ENCODE data around the gene LRRC51. TPM values are rescaled to one million over a fixed set of nuclear protein-coding genes. Genes with fewer than 3 reads are reported as not detected.

LRRC51 gene
- total RNA-seq, 1 donor from 2014 or later: 12.9 TPM

DNA sequence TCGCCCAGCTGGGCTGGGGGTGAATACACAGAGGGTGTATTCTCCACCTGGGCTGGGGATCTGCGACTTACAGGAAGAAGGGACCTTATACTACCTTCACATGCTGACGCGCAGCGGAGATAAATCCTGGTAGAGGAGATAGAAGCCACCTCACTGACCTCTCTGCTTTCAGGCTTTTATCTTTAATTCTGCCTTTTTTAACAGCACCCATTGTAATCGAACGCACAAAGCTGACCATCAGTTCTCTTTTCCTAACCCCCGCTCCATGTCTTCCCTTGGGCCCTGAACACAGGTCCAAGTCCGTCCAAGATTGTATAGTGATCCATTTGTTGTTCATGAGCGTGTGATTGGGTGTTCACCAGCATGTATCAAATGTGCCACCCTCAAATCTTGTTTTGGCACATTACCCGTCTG, 23.1 kb downstream of the LRRC51 start:
- Histone ChIP-seq H3K4me3 (peak overlapping the region; percentile 38 to 78), H3K4me1 (peaks cover 10 to 18% of the 10 kb centered on the region in 2 donors), H3K36me3 (peaks cover 3 to 7% of the 10 kb centered on the region in 2 donors), H3K9me3 (no peaks in the 10 kb centered on the region), H3K27me3 (no peaks in the 10 kb centered on the region), H3K27ac (peak overlapping the region; percentile 86 to 94)
- DNase-seq (ENCODE audit: low spot score in 2 of 2): no peak
- TF ChIP-seq, protein P1, sequence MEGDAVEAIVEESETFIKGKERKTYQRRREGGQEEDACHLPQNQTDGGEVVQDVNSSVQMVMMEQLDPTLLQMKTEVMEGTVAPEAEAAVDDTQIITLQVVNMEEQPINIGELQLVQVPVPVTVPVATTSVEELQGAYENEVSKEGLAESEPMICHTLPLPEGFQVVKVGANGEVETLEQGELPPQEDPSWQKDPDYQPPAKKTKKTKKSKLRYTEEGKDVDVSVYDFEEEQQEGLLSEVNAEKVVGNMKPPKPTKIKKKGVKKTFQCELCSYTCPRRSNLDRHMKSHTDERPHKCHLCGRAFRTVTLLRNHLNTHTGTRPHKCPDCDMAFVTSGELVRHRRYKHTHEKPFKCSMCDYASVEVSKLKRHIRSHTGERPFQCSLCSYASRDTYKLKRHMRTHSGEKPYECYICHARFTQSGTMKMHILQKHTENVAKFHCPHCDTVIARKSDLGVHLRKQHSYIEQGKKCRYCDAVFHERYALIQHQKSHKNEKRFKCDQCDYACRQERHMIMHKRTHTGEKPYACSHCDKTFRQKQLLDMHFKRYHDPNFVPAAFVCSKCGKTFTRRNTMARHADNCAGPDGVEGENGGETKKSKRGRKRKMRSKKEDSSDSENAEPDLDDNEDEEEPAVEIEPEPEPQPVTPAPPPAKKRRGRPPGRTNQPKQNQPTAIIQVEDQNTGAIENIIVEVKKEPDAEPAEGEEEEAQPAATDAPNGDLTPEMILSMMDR (IDR thresholded peaks at IDR 0.05): peak in 2 of 3 experiments; percentile 4 to 6
- intact Hi-C loops (cut with DNase I): loop anchor here (1.0 to 5.0 kb wide), 5 partner anchors 9 to 134 kb away; partner anchors contain the start of genes ANAPC15, LRRC51 and NUMA1

DNA sequence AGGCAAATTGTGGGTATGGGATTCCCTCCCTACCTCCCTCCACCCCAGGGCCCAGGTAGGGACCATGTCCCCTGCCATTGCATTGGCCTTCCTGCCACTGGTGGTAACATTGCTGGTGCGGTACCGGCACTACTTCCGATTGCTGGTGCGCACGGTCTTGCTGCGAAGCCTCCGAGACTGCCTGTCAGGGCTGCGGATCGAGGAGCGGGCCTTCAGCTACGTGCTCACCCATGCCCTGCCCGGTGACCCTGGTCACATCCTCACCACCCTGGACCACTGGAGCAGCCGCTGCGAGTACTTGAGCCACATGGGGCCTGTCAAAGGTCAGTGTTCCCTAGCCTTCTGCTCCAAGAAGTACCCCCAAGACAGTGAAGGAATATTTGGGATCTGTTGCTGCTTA, 25.2 kb downstream of the LRRC51 start, which contains the start of gene TOMT:
Gene TOMT, plus strand, starts transcription at position 37 of the 400 bp plus-strand sequence. Its CDS starts 28 bp downstream, at position 65.
- H3K36me3 ChIP-seq: no peaks in the 10 kb centered on the region
- no peaks in the 10 kb centered on the region for H3K27me3 ChIP-seq
- peaks cover 10 to 18% of the 10 kb centered on the region in 2 donors for H3K4me1 ChIP-seq
- H3K4me3 ChIP-seq: no peak within 1 kb of the TSS
- no peak within 1 kb of the TSS for H3K27ac ChIP-seq
- DNase-seq (ENCODE audit: low spot score in 2 of 2): no peak
- TF ChIP-seq, protein P1 (IDR thresholded peaks at IDR 0.05): no peak
- no peaks in the 10 kb centered on the region for H3K9me3 ChIP-seq
- intact Hi-C loops (cut with DNase I): no loop called here

DNA sequence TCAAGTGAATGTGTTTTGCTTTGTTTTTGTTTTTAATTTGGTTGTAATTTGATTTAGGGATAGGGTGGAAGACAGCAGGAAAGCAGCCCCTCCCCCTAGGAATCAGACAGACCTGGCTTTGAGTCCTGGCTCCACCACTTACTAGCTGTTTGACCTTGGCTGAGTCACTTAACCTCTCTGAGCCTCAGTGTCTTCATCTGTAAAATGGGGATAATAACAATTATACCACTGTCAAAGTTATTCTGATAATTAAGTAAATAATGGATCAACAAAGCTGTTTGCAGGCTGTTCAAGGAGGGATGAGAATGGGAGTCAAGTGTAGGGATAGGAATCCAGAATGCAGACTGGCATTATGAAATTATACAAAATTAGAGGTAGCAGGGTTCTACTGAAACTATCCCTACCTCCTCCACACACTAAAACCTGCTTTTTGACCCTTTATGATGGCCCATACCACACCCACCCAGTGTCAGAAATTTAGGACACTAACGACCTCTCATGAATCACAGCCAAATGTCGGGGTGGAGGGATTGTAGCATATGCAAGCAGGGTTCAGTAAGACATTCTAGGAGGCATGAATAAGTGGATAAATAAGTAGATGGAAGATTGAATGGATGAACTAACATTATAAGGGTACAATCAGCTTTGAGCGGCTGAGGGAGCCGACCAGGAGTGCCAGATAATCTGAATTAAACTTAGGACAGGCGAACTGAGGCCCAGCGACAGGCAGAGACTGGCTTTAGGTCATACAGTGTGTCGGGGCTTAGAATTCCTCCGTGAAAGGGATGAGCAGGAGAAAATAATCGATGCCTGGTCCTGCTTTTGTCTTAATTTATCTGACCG, 30.9 kb downstream of the LRRC51 start:
- intact Hi-C loops (cut with DNase I): loop anchor here (1.0 to 5.0 kb wide), 7 partner anchors 8 to 325 kb away; partner anchors contain the start of genes CLPB, LAMTOR1, LRRC51 and NUMA1
- TF ChIP-seq, protein P1 (IDR thresholded peaks at IDR 0.05): no peak
- Histone ChIP-seq H3K4me3 (peak overlapping the region; percentile 69 to 77), H3K4me1 (peaks cover 3 to 10% of the 10 kb centered on the region in 2 donors), H3K27me3 (no peaks in the 10 kb centered on the region), H3K9me3 (no peaks in the 10 kb centered on the region), H3K27ac (peak overlapping the region; percentile 95 to 97), H3K36me3 (no peaks in the 10 kb centered on the region)
- no peak for DNase-seq (ENCODE audit: low spot score in 2 of 2)

DNA sequence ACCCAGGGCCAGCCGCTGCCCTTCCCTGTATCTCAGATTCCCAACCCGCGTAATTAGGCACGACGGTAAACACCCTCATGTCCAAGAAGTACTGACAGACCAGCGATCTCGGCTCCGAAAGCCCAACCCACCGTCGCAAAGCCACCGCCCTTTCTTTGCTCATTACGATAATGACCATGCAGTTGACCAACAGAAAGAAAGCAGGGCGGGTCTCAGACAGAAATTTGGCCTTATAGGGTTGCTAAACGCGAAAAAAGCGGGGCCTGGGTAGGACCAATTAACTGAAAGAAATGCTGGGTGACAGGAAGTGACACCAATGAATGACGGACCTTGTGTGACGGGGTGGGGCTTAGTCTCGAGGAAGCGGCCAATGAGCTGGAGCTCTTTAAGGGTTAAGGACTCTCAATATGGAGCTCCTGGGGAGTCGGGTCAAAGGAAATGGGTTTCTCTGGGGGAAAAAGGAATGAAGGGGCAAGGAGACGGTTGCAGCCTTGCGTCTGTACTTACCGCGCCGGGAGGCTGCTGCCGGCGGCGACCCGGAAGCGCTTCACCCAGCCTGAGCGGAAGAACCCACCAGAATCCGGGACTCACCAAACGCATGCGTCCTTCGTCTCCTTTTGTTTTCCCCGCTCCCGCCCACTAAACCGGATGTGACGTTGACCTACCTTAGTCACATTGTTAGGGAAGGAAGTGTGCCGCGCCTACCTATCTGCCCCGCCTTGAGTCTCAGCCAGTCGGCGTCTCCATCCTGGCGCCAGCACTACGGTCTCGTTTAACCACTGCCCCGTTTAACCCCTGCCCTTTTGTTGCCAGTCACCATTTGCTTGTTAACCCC, 31.7 kb downstream of the LRRC51 start, which contains the start of gene ANAPC15:
Gene ANAPC15, minus strand, starts transcription at position 553 of the 835 bp plus-strand sequence. CDS start 1,419 bp downstream, outside the sequence.
- TF ChIP-seq, protein P1 (IDR thresholded peaks at IDR 0.05): no peak
- intact Hi-C loops (cut with DNase I): loop anchor here (1.0 to 5.0 kb wide), 7 partner anchors 9 to 326 kb away; partner anchors contain the start of genes CLPB, LAMTOR1, LRRC51 and NUMA1
- peak; percentile 98 to 100 for DNase-seq (ENCODE audit: low spot score in 2 of 2)
- peak within 1 kb of the TSS; percentile 69 to 77 for H3K4me3 ChIP-seq
- no peaks in the 10 kb centered on the region for H3K36me3 ChIP-seq
- no peaks in the 10 kb centered on the region for H3K27me3 ChIP-seq
- peaks cover 3 to 10% of the 10 kb centered on the region in 2 donors for H3K4me1 ChIP-seq
- H3K9me3 ChIP-seq: no peaks in the 10 kb centered on the region
- H3K27ac ChIP-seq: peak within 1 kb of the TSS; percentile 95 to 97
